T-cell (primary cell): ENCODE measurements around the gene TAF1A. TPM values are rescaled to one million over a fixed set of nuclear protein-coding genes. Genes with fewer than 3 reads are reported as not detected.

Experiments used
- ATAC-seq, 4 experiments: fragments of 200-7000 bp in 3 of 4; fragments of 150-1000 bp in 1 of 4; cut with Tn5 transposase; replicated peaks in 1 of 4; 1 replicate in 3 of 4; 2 replicates in 1 of 4; pipeline ENCODE4 v1.10.0; 2021; ENCODE audit warnings: moderate library complexity in 3 of 4, mild to moderate bottlenecking in 2 of 4, moderate number of reproducible peaks in 1 of 4
- CTCF ChIA-PET, 2 donors: fragments of 300-600 bp; sonication (Branson Sonifier 250); formaldehyde crosslinking; loops; one replicate each; lab custom pipeline; 2022; ENCODE audit warnings: antibody characterized with exemption in 2 of 2; lab: Charles Lee
- POLR2A ChIA-PET, 2 donors: fragments of 300-600 bp; sonication (Branson Sonifier 250); formaldehyde crosslinking; loops; one replicate each; lab custom pipeline; 2022; ENCODE audit warnings: antibody characterized with exemption in 2 of 2; lab: Charles Lee
- DNase-seq, 35 experiments: peaks; one replicate each; pipeline versions ENCODE4 v3.0.0 to v3.0.0-alpha.2; 2013 to 2023
- H3K27ac ChIP-seq: one replicate; pipeline ENCODE4 v1.5.1; 2013; ENCODE audit warnings: low read length
- H3K27me3 ChIP-seq, 2 experiments: replicated peaks in 1 of 2; 1 replicate in 1 of 2; 2 replicates in 1 of 2; pipeline versions ENCODE4 v1.6.1 to v1.7.0; 2013; ENCODE audit warnings: low read length in 1 of 2, mixed read lengths in 1 of 2; ENCODE audit not compliant: control insufficient read depth in 2 of 2, insufficient read depth in 2 of 2; ENCODE audit errors: extremely low read depth in 1 of 2
- H3K36me3 ChIP-seq, 2 donors: 1 replicate in 1 of 2; 2 replicates in 1 of 2; pipeline versions ENCODE4 v1.6.1 to v1.7.0; 2013; ENCODE audit warnings: low read length in 1 of 2; ENCODE audit not compliant: control insufficient read depth in 2 of 2, insufficient read depth in 1 of 2; ENCODE audit errors: extremely low read depth in 1 of 2
- H3K4me1 ChIP-seq, 2 experiments: 1 replicate in 1 of 2; 2 replicates in 1 of 2; pipeline versions ENCODE4 v1.6.1 to v1.7.0; 2013; ENCODE audit warnings: low read length in 2 of 2, mixed read lengths in 1 of 2; ENCODE audit not compliant: insufficient read depth in 2 of 2, control insufficient read depth in 1 of 2; ENCODE audit errors: extremely low read depth in 1 of 2
- H3K4me3 ChIP-seq, 2 donors: 1 replicate in 1 of 2; 2 replicates in 1 of 2; pipeline versions ENCODE4 v1.5.1 to v1.7.0; 2013; ENCODE audit warnings: mild to moderate bottlenecking in 2 of 2, low read length in 1 of 2, moderate library complexity in 1 of 2; ENCODE audit not compliant: control insufficient read depth in 1 of 2; ENCODE audit errors: extremely low read depth in 1 of 2
- H3K9me3 ChIP-seq: 2 replicates; pipeline ENCODE4 v1.7.0; 2013
- H3K27ac Mint-ChIP-seq, 2 donors: one replicate each; pipeline ENCODE4 v1.8.0; 2020 to 2021; ENCODE audit warnings: mild to moderate bottlenecking in 2 of 2, mixed read lengths in 2 of 2
- H3K27me3 Mint-ChIP-seq, 2 donors: one replicate each; pipeline ENCODE4 v1.8.0; 2021 to 2022; ENCODE audit warnings: mixed read lengths in 2 of 2
- H3K36me3 Mint-ChIP-seq: one replicate; pipeline ENCODE4 v1.8.0; 2021; ENCODE audit warnings: mixed read lengths
- H3K4me1 Mint-ChIP-seq, 3 donors: one replicate each; pipeline ENCODE4 v1.8.0; 2020 to 2022; ENCODE audit warnings: mixed read lengths in 3 of 3, mild to moderate bottlenecking in 1 of 3
- H3K4me3 Mint-ChIP-seq, 3 donors: one replicate each; pipeline ENCODE4 v1.8.0; 2020 to 2022; ENCODE audit warnings: mild to moderate bottlenecking in 3 of 3, mixed read lengths in 3 of 3, moderate library complexity in 3 of 3
- H3K9me3 Mint-ChIP-seq, 3 donors: one replicate each; pipeline ENCODE4 v1.8.0; 2020 to 2022; ENCODE audit warnings: mixed read lengths in 3 of 3
- WGBS: methylation state at CpG from one replicate; pipeline ENCODE4 v1.1.5; 2013; ENCODE audit warnings: missing lambda C conversion rate; ENCODE audit not compliant: insufficient coverage; 5-methylcytosine and 5-hydroxymethylcytosine counted together
- total RNA-seq, 35 experiments: library from RNA in 6 of 35; stranded (reverse) in 6 of 35; fragments of 120-200 nt in 1 of 35; gene quantifications; one replicate each; pipeline versions ENCODE4 v1.2.1 to v1.2.4 and lab custom pipeline; 2013 to 2026

Gene TAF1A
- total RNA-seq, 5 donors from 2014 or later (not counting 1 experiment from before 2014, with no cell fraction given): 5.7 to 14.0 (median 12.3) TPM

- ChIA-PET POLR2A (no interaction called here), CTCF (interaction anchor here in 1 of 2 donors (0.6 kb wide), 1 partner anchor 239 kb away, joined by 5 read pairs; no protein-coding TSS in a partner anchor)
- peaks cover 24 to 25% of the 10 kb centered on the region in 2 donors for H3K27me3 Mint-ChIP-seq
- H3K9me3 Mint-ChIP-seq: no peaks in the 10 kb centered on the region
- no peak overlapping the region for H3K4me3 Mint-ChIP-seq
- no peaks in the 10 kb centered on the region for H3K4me1 Mint-ChIP-seq
- H3K36me3 Mint-ChIP-seq: no peaks in the 10 kb centered on the region
- ATAC-seq (no peak), DNase-seq (no peak)
- H3K4me1 ChIP-seq: no peaks in the 10 kb centered on the region
- H3K27ac Mint-ChIP-seq: no peak overlapping the region
- no peak overlapping the region for H3K4me3 ChIP-seq
- H3K36me3 ChIP-seq: no peaks in the 10 kb centered on the region
- peaks cover 0 to 11% of the 10 kb centered on the region in 2 experiments for H3K27me3 ChIP-seq
- H3K9me3 ChIP-seq: no peaks in the 10 kb centered on the region
- H3K27ac ChIP-seq: no peak overlapping the region
- 40% methylated on average over 1 of the region's 2 CpGs for WGBS
Measured at GRCh38 chr1:222540598-222540995, 49.1 kb downstream of the TAF1A start.

GRCh38 chr1:222539951-222540597 is 49.7 kb downstream of the TAF1A start:
- WGBS: 88% methylated on average over 13 of the region's 16 CpGs

GRCh38 chr1:222535455-222535854 is 54.3 kb downstream of the TAF1A start:
- H3K9me3 Mint-ChIP-seq: no peaks in the 10 kb centered on the region
- WGBS: 69% methylated on average over 5 of the region's 5 CpGs
- peaks cover 0 to 3% of the 10 kb centered on the region in 2 donors for H3K27me3 Mint-ChIP-seq
- CTCF ChIA-PET: interaction anchor here in 1 of 2 donors (0.6 kb wide), 1 partner anchor 805 kb away, joined by 3 read pairs; no protein-coding TSS in a partner anchor
- Histone ChIP-seq H3K27me3 (peaks cover 0 to 10% of the 10 kb centered on the region in 2 experiments), H3K36me3 (no peaks in the 10 kb centered on the region), H3K9me3 (no peaks in the 10 kb centered on the region), H3K4me1 (no peaks in the 10 kb centered on the region), H3K4me3 (no peak overlapping the region), H3K27ac (no peak overlapping the region)
- POLR2A ChIA-PET: no interaction called here
- H3K4me3 Mint-ChIP-seq: no peak overlapping the region
- no peaks in the 10 kb centered on the region for H3K4me1 Mint-ChIP-seq
- no peak overlapping the region for H3K27ac Mint-ChIP-seq
- DNase-seq: no peak
- no peak for ATAC-seq
- H3K36me3 Mint-ChIP-seq: no peaks in the 10 kb centered on the region

More at GRCh38 chr1:222539951-222540597, 49.7 kb downstream of the TAF1A start:
- POLR2A ChIA-PET: no interaction called here
- H3K36me3 Mint-ChIP-seq: no peaks in the 10 kb centered on the region
- CTCF ChIA-PET: no interaction called here
- ATAC-seq: no peak
- no peaks in the 10 kb centered on the region for H3K9me3 Mint-ChIP-seq
- Histone ChIP-seq H3K36me3 (no peaks in the 10 kb centered on the region), H3K9me3 (no peaks in the 10 kb centered on the region), H3K4me1 (no peaks in the 10 kb centered on the region), H3K4me3 (no peak overlapping the region), H3K27ac (no peak overlapping the region), H3K27me3 (peaks cover 0 to 8% of the 10 kb centered on the region in 2 experiments)
- H3K27ac Mint-ChIP-seq: no peak overlapping the region
- H3K4me3 Mint-ChIP-seq: no peak overlapping the region
- peaks cover 20 to 21% of the 10 kb centered on the region in 2 donors for H3K27me3 Mint-ChIP-seq
- DNase-seq: no peak
- no peaks in the 10 kb centered on the region for H3K4me1 Mint-ChIP-seq

- H3K9me3 Mint-ChIP-seq: peaks cover 0 to 7% (median 5%) of the 10 kb centered on the region in 3 donors
Measured at GRCh38 chr1:222530852-222531251, 58.9 kb downstream of the TAF1A start.

GRCh38 chr1:222529916-222530315 is 59.8 kb downstream of the TAF1A start:
- Mint-ChIP-seq H3K27ac (no peak overlapping the region), H3K9me3 (peaks cover 0 to 7% (median 5%) of the 10 kb centered on the region in 3 donors), H3K4me3 (no peak overlapping the region), H3K27me3 (peaks cover 10 to 18% of the 10 kb centered on the region in 2 donors), H3K36me3 (no peaks in the 10 kb centered on the region), H3K4me1 (no peaks in the 10 kb centered on the region)
- Histone ChIP-seq H3K4me1 (no peaks in the 10 kb centered on the region), H3K9me3 (no peaks in the 10 kb centered on the region), H3K36me3 (no peaks in the 10 kb centered on the region), H3K4me3 (no peak overlapping the region), H3K27ac (no peak overlapping the region), H3K27me3 (peaks cover 0 to 20% of the 10 kb centered on the region in 2 experiments)
- ChIA-PET CTCF (no interaction called here), POLR2A (no interaction called here)
- ATAC-seq (no peak), DNase-seq (no peak)
- 61% methylated on average over 2 of the region's 3 CpGs for WGBS

More at GRCh38 chr1:222530852-222531251, 58.9 kb downstream of the TAF1A start:
- no peak for DNase-seq
- H3K9me3 ChIP-seq: no peaks in the 10 kb centered on the region
- H3K27ac ChIP-seq: no peak overlapping the region
- H3K27ac Mint-ChIP-seq: no peak overlapping the region
- ChIA-PET POLR2A (no interaction called here), CTCF (interaction anchor here in 1 of 2 donors (0.6 kb wide), 1 partner anchor 1100 kb away, joined by 4 read pairs; no protein-coding TSS in a partner anchor)
- peaks cover 5 to 12% of the 10 kb centered on the region in 2 donors for H3K27me3 Mint-ChIP-seq
- peaks cover 0 to 15% of the 10 kb centered on the region in 2 experiments for H3K27me3 ChIP-seq
- no peaks in the 10 kb centered on the region for H3K4me1 ChIP-seq
- 88% methylated on average over 3 of the region's 6 CpGs for WGBS
- H3K4me3 Mint-ChIP-seq: no peak overlapping the region
- H3K4me1 Mint-ChIP-seq: no peaks in the 10 kb centered on the region
- no peaks in the 10 kb centered on the region for H3K36me3 Mint-ChIP-seq
- no peak for ATAC-seq
- H3K4me3 ChIP-seq: no peak overlapping the region
- H3K36me3 ChIP-seq: no peaks in the 10 kb centered on the region

GRCh38 chr1:222529181-222529580 is 60.6 kb downstream of the TAF1A start:
- peaks cover 0 to 20% of the 10 kb centered on the region in 2 experiments for H3K27me3 ChIP-seq
- H3K9me3 ChIP-seq: no peaks in the 10 kb centered on the region
- no peak overlapping the region for H3K4me3 ChIP-seq
- DNase-seq (no peak), ATAC-seq (no peak)
- no peak overlapping the region for H3K27ac Mint-ChIP-seq
- no peaks in the 10 kb centered on the region for H3K4me1 Mint-ChIP-seq
- H3K36me3 ChIP-seq: no peaks in the 10 kb centered on the region
- ChIA-PET CTCF (no interaction called here), POLR2A (no interaction called here)
- H3K27ac ChIP-seq: no peak overlapping the region
- H3K4me3 Mint-ChIP-seq: no peak overlapping the region
- H3K36me3 Mint-ChIP-seq: no peaks in the 10 kb centered on the region
- peaks cover 0 to 7% (median 5%) of the 10 kb centered on the region in 3 donors for H3K9me3 Mint-ChIP-seq
- no peaks in the 10 kb centered on the region for H3K4me1 ChIP-seq
- WGBS: no CpG with 5 or more reads among the region's 3 CpGs
- peaks cover 12 to 18% of the 10 kb centered on the region in 2 donors for H3K27me3 Mint-ChIP-seq
